NCI-H1092 treated with DMSO at 0.1 percent for 48 hours (cell line): ENCODE data around the gene ATE1.
A peak's percentile ranks its signal among the peaks of the same experiment; 100 is the strongest.
"Not testable (repeated sequence)": the region's sequence is repeated elsewhere in the genome, so short reads cannot be mapped to it uniquely, and the experiment has no call there.

Experiments used
- DNase-seq: peaks from one replicate; lab custom pipeline; 2025; lab: John Stamatoyannopoulos, UW

The ATE1 gene

GRCh38 chr10:121831777-121832176, 96.1 kb downstream of the ATE1 start:
- DNase-seq = no peak

- no peak for DNase-seq
Observed at GRCh38 chr10:121831237-121831636, 96.6 kb downstream of the ATE1 start.

- no peak for DNase-seq
Observed at GRCh38 chr10:121830101-121830500, 97.7 kb downstream of the ATE1 start.

DNA sequence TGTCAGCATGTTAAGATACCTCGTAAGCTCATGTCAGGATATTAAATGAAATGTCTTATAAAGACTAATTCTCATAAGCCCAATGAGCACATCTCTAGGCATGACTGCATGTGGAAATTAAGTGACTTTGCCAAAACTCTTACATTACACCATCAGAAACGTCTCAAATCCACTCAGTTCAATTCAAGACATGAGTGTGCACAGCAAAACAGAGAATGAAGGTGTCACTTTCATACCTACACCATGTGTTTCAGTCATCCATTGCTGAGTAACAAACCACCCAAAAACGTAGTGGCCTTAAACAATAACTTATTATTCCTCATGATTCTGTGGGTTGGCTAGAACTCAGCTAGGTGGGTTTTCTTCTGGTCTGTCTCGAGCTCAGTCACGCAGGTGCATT, 99.8 kb downstream of the ATE1 start:
- DNase-seq = no peak

DNA sequence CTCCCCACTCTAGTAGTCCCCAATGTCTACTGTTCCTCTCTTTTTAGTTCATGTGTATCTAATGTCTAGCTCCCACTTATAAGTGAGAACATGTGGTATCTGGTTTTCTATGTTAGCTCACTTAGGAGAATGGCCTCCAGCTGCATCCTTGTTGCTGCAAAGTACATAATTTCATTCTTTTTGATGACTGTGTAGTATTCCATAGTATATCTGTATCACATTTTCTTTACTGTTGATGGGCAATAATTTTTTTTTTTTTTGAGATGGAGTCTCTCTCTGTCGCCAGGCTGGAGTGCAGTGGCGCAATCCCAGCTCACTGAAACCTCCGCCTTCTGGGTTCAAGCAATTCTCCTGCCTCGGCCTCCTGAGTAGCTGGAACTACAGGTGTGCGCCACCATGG, 101.1 kb downstream of the ATE1 start:
- not testable (repeated sequence) for DNase-seq

GRCh38 chr10:121823993-121824463, 103.8 kb downstream of the ATE1 start:
- DNase-seq = peak; percentile 2

GRCh38 chr10:121822724-121823123, 105.1 kb downstream of the ATE1 start:
- DNase-seq = no peak

DNA sequence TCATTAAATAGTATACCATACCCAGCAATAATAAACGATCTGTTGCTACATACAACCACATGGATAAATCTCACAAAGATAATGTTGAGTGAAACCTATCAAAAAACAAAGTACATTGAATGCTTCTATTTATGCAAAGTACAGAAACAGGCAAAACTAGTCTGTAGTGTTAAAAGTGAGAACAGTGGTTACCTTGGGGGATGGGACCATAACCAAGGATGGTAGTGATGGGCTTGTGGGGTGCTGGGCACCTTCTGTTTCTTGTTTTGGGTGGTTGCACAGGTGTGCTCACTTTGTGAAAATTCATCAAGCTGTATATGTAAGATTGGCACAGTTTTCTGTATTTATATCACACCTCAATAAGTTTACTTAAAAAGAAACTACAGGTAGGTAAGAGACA, 105.7 kb downstream of the ATE1 start:
- no peak for DNase-seq

GRCh38 chr10:121819049-121819448, 108.8 kb downstream of the ATE1 start:
- no peak for DNase-seq

GRCh38 chr10:121818599-121818998, 109.2 kb downstream of the ATE1 start:
- no peak for DNase-seq

GRCh38 chr10:121816197-121816596, 111.6 kb downstream of the ATE1 start:
- no peak for DNase-seq

DNA sequence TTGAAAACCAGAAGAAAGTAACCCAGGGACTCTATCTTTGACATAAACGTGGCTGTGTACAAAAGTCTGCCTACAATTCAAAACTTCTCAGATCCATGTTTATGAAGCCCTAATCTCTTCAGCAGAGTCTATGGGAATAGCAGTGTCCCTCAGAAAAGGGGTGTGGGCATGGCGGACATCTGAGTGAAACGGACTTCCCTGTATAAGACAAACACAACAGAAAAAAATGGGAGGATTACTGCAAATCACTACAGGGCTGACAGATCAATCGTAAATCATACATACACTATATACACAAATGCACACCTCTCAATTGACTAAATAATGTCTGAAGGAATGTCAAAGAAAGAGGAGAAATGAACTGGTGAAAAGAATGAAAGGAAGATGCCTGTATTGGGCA, 114.0 kb downstream of the ATE1 start:
- no peak for DNase-seq

DNA sequence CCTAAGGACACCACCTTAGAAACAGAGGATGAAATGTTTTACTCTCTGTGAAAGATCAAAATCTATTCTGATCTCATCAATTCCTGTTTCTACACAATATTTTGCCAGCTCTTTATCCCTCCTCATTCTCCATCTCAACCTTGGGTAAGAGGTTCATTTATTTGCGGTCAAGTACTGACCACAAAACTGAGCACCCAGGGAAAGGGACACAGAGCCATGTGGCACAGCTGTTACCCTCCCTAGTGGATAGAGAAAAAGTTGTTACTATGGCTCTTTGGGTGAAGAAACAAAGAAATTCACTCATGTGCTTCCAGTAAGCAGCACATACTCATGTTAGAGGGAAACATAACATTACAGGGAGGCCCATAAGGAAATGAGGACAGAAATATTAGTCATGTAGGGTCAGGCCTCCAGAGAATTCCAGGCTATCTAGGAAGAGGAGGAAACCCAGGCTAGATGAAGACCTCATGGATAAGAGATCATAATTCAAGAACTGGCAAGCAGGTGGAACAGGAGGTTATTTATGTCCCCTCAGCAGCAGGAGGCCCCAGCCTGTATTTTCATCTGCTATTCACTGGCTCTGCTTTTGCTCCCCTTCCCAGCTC, 114.5 kb downstream of the ATE1 start:
- no peak for DNase-seq

GRCh38 chr10:121812031-121812430, 115.8 kb downstream of the ATE1 start:
- no peak for DNase-seq

DNA sequence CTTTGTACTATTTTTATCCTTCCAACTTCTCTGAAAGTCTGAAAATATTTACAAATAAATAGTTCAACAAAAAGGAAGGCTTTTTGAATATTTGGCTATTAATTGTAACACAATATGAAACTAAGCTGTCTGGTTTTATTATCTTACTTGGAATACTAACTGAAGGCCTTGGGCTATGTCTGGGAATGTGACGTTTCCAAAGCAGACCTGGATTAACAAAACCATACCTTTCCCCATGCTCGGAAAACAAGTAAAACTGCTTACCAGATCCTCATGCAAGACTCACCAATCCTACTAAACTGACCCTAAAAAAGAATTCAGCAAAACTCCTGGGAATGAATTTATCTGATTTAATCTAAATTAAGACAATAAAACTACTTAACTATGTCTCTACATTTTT, 116.4 kb downstream of the ATE1 start:
- DNase-seq = no peak

- DNase-seq = no peak
Observed at GRCh38 chr10:121808835-121809234, 119.0 kb downstream of the ATE1 start.

- no peak for DNase-seq
Observed at GRCh38 chr10:121804460-121804859, 123.4 kb downstream of the ATE1 start.

- no peak for DNase-seq
Observed at GRCh38 chr10:121803611-121804010, 124.2 kb downstream of the ATE1 start.

- DNase-seq = no peak
Observed at GRCh38 chr10:121800831-121801230, 127.0 kb downstream of the ATE1 start.

DNA sequence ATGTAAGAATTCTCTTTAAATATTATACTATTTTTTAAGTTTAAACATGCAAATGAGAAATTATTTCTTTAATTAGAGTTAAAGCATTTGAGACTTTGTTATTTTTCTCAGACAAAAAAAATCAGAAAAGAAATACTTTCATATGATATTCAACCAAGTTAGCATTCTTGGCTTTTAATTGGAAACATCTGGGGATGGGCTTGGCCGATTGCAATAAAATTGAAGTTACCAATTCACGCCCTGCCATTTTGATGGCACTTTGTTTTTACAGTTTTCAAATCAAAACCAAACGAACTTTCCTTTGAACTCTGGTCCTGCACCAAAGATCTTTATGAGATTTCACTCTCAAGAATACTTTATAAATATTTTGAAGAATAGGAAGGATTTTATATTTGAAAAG, 127.7 kb downstream of the ATE1 start:
- no peak for DNase-seq

DNA sequence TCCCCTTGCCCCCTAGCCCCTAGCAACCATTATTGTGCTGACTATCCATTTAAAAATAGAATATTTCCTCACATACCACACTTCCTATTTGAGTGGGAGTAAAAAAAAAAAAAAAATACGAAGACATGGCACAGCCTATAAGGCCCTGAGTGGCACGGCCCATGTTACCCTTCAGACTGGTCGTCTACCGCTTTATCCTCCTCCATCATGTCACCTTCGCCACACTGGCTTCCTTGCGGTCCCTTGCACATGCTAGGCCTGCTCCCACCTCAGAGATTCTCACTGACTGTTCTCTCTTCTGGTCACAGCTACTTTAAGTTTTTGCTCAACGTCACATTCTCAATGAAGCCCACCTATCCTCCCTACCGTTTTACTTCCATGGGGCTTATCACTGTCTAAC, 130.3 kb downstream of the ATE1 start:
- no peak for DNase-seq

- DNase-seq = no peak
Observed at GRCh38 chr10:121796342-121796741, 131.5 kb downstream of the ATE1 start.

- DNase-seq = no peak
Observed at GRCh38 chr10:121792198-121792597, 135.6 kb downstream of the ATE1 start.

DNA sequence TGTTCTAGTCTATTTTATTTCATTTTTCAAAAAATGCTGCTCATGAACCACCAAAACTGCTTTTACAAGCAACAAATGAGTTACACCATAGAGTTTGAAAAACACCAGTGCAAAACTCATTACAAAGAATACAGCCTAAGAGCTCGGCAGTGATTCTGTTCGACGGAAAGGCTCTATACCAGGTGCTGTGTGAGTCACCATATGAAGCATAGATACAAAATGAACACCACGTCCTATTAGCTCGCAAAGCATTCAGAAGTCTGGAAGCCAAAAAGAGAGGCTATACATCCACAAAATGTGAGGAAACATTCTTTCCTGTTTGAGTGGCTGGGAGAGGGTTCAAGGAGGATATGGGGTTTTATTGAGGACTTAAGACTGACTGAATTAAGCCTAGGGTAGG, 136.1 kb downstream of the ATE1 start:
- no peak for DNase-seq

DNA sequence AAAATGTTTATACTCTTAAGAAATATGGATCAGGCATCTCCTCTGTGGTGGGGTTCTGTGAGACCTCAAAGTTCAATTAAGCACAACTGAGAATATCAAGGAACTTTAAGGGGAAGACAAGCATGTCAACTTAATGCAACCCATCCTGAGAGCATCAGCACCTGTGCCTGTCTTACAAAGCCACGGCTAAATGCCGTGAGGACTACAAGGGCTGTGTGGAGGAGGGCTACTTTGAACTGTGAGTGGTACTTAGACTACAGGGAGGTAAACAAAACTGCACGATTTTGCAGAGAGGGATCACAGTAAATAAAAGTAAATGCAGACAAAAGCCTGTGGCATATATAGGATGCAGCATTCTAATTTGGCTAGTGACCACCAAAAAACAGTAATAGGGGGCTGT, 139.1 kb downstream of the ATE1 start:
- peak; percentile 28 for DNase-seq
